Stimulated activated CD8-positive, alpha-beta memory T cell treated with anti-CD3 and anti-CD28 coated beads, Interleukin-12 subunit alpha, Interleukin-12 subunit beta, amount 100 ng/mL, for 4 hours (primary cell): ENCODE data around the gene ATRN.
"Not testable (repeated sequence)": the region's sequence is repeated elsewhere in the genome, so short reads cannot be mapped to it uniquely, and the experiment has no call there.

ENCODE experiments used
- DNase-seq: peaks from one replicate; pipeline ENCODE4 v3.0.0-alpha.2; 2020; ENCODE audit warnings: low read depth

The ATRN gene

GRCh38 chr20:3470208-3470626, 601 bp upstream of the ATRN start:
- DNase-seq, result no peak

GRCh38 chr20:3471397-3472021, 691 bp downstream of the ATRN start:
- DNase-seq, result no peak

GRCh38 chr20:3472105-3472504, 1.3 kb downstream of the ATRN start:
- DNase-seq, result no peak

GRCh38 chr20:3473324-3473723, 2.5 kb downstream of the ATRN start:
- DNase-seq, result no peak

- no peak for DNase-seq
Measured at GRCh38 chr20:3473944-3474343, 3.1 kb downstream of the ATRN start.

GRCh38 chr20:3477003-3477860, 6.4 kb downstream of the ATRN start:
- DNase-seq, result not testable (repeated sequence)

GRCh38 chr20:3477861-3478544, 7.2 kb downstream of the ATRN start:
- DNase-seq, result no peak

- no peak for DNase-seq
Measured at GRCh38 chr20:3479025-3479424, 8.2 kb downstream of the ATRN start.

- no peak for DNase-seq
Measured at GRCh38 chr20:3479759-3480615, 9.2 kb downstream of the ATRN start.

- no peak for DNase-seq
Measured at GRCh38 chr20:3483309-3483708, 12.5 kb downstream of the ATRN start.

GRCh38 chr20:3483784-3484183, 13.0 kb downstream of the ATRN start:
- DNase-seq, result no peak

- no peak for DNase-seq
Measured at GRCh38 chr20:3485913-3486312, 15.1 kb downstream of the ATRN start.

- no peak for DNase-seq
Measured at GRCh38 chr20:3486850-3487249, 16.0 kb downstream of the ATRN start.

GRCh38 chr20:3492669-3493068, 21.9 kb downstream of the ATRN start:
- no peak for DNase-seq

- no peak for DNase-seq
Measured at GRCh38 chr20:3494218-3494617, 23.4 kb downstream of the ATRN start.

- DNase-seq, result no peak
Measured at GRCh38 chr20:3502878-3503277, 32.1 kb downstream of the ATRN start.

- DNase-seq, result no peak
Measured at GRCh38 chr20:3505148-3505547, 34.3 kb downstream of the ATRN start.

GRCh38 chr20:3509064-3509463, 38.2 kb downstream of the ATRN start:
- no peak for DNase-seq

- no peak for DNase-seq
Measured at GRCh38 chr20:3510110-3510509, 39.3 kb downstream of the ATRN start.

GRCh38 chr20:3512239-3512638, 41.4 kb downstream of the ATRN start:
- DNase-seq, result not testable (repeated sequence)

- DNase-seq, result no peak
Measured at GRCh38 chr20:3514012-3514642, 43.3 kb downstream of the ATRN start.
